Measurements from ENCODE around the gene MAP2K3. TPM values are rescaled to one million over a fixed set of nuclear protein-coding genes. Genes with fewer than 3 reads are reported as not detected.

The MAP2K3 gene
- total RNA-seq, 2 experiments from 2014 or later: 27.8 to 71.5 TPM

DNA sequence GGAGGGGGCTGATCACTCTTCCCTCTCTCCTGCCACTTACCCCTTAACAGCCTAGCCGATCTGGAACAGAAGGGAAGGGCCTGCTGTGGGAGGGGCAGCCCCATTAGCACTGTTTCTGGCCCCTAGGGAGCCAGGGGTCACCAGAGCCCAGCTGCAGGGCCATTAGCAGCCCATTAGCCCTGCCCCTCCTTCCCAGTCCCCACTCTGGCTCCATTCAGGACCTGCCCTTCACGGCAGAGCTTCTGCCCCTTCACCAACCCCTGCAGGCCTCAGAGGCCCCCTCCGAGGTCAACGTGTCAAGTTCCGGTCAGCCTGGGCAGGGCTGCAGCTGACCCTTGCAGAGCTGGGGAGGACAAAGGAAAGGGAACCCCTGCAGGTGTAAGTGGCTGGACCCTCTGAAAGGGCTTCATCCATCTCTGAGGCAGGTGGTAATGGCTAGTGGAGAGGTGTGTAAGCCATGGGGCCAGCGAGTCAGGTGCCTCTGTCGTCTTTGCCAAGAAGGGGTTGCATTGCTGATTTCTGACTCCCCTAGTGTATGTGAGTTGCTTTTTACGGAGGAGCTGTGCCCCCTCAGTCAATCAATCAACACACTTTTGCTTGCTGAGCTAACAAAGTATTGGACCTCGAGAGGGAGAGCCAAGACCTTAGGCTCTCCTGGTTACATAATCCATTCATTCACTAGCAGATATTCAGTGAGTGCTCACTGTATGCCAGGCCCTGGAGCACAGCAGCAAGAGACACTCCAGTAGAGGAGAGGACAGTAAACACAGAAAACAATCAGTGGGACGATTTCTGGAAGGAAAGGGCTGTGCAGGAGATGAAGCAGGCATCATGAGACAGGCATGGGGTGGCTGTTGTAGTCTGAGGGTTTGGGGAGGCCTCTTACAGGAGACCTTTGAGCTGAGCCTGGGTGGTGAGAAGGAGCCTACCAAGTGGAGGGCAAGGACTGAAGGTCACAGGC lies 73.5 kb downstream of the MAP2K3 start:
- DNase-seq (ENCODE audit: low spot score): no peak
- Histone ChIP-seq H3K4me3 (ENCODE audit: low read depth, low read length, poor library complexity, severe bottlenecking) (no peak overlapping the region), H3K4me2 (ENCODE audit: low read length) (no peak overlapping the region), H3K79me2 (ENCODE audit: insufficient read depth, low read depth, low read length) (no peaks in the 10 kb centered on the region), H3K36me3 (ENCODE audit: insufficient read depth, low read length) (no peaks in the 10 kb centered on the region), H3K27ac (ENCODE audit: low read depth, low read length, poor library complexity, severe bottlenecking) (no peak overlapping the region), H4K20me1 (ENCODE audit: insufficient read depth, low read length) (no peaks in the 10 kb centered on the region), H2AFZ (ENCODE audit: low read length) (no peak overlapping the region), H3K9me2 (ENCODE audit: insufficient read depth, low read length) (no peaks in the 10 kb centered on the region), H3K4me1 (ENCODE audit: insufficient read depth, low read length, poor library complexity, severe bottlenecking) (no peaks in the 10 kb centered on the region), H3K9me3 (ENCODE audit: low read length) (no peaks in the 10 kb centered on the region)
- BruUV-seq (replicated peaks): no TSS peak
- ChIA-PET CTCF (ENCODE audit: unreplicated experiment) (no interaction called here), POLR2A (interaction anchor here (0.5 to 0.8 kb wide), 2 partner anchors 246 to 315 kb away, joined by 3 to 4 read pairs; no protein-coding TSS in a partner anchor)
- TF ChIP-seq, protein P1, sequence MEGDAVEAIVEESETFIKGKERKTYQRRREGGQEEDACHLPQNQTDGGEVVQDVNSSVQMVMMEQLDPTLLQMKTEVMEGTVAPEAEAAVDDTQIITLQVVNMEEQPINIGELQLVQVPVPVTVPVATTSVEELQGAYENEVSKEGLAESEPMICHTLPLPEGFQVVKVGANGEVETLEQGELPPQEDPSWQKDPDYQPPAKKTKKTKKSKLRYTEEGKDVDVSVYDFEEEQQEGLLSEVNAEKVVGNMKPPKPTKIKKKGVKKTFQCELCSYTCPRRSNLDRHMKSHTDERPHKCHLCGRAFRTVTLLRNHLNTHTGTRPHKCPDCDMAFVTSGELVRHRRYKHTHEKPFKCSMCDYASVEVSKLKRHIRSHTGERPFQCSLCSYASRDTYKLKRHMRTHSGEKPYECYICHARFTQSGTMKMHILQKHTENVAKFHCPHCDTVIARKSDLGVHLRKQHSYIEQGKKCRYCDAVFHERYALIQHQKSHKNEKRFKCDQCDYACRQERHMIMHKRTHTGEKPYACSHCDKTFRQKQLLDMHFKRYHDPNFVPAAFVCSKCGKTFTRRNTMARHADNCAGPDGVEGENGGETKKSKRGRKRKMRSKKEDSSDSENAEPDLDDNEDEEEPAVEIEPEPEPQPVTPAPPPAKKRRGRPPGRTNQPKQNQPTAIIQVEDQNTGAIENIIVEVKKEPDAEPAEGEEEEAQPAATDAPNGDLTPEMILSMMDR (conservative IDR thresholded peaks at IDR 0.05; ENCODE audit: low read length): no peak
- no peak for TF ChIP-seq EZH2phosphoT487 (IDR thresholded peaks at IDR 0.05; ENCODE audit: borderline replicate concordance, low read depth, low read length)
- intact Hi-C loops (cut with micrococcal nuclease; ENCODE audit: unreplicated experiment): no loop called here

DNA sequence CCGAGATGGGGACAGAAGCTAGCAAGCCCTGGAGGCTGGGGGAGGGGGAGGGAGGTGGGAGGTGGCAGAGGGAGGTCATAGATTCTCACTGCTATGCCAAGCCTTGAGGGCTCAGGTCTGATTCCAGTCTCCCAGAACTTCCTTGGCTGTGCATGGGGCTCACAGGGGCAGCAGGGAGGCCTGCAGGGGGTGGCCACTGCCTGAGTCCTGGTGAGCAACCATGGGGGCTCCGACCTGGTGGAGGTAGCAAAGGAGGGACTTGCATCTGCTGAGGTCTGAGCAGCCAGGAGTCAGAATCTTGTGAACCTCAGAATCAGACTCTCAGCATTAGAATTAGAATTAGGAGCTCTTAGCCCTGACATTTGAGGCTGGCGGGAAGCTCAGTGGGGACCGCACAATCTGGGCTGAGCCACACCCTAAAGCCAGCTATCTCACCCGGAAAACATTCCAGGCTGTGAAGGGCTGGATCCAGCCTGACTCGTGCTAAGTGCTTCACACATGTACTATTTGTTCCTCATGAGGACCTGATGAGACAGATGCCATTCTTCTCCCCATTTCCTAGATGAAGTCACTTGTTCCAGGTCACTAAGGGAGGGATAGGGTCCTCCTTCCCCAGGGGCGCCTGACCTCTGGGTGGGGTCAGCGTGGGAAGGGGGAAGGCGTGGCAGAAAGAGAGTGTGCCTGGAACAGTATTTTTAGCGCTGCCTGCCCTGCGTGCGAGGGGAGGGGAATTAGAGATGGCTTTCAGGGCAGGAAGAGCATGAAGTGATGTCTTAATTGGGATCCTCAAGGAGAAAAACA lies 74.4 kb downstream of the MAP2K3 start:
- Histone ChIP-seq H3K36me3 (ENCODE audit: insufficient read depth, low read length) (no peaks in the 10 kb centered on the region), H3K27ac (ENCODE audit: low read depth, low read length, poor library complexity, severe bottlenecking) (no peak overlapping the region), H3K4me3 (ENCODE audit: low read depth, low read length, poor library complexity, severe bottlenecking) (no peak overlapping the region), H4K20me1 (ENCODE audit: insufficient read depth, low read length) (no peaks in the 10 kb centered on the region), H2AFZ (ENCODE audit: low read length) (no peak overlapping the region), H3K79me2 (ENCODE audit: insufficient read depth, low read depth, low read length) (no peaks in the 10 kb centered on the region), H3K9me3 (ENCODE audit: low read length) (no peaks in the 10 kb centered on the region), H3K4me2 (ENCODE audit: low read length) (no peak overlapping the region), H3K9me2 (ENCODE audit: insufficient read depth, low read length) (no peaks in the 10 kb centered on the region), H3K4me1 (ENCODE audit: insufficient read depth, low read length, poor library complexity, severe bottlenecking) (no peaks in the 10 kb centered on the region)
- intact Hi-C loops (cut with micrococcal nuclease; ENCODE audit: unreplicated experiment): no loop called here
- BruUV-seq (replicated peaks): no TSS peak
- no peak for DNase-seq (ENCODE audit: low spot score)
- no peak for TF ChIP-seq EZH2phosphoT487 (IDR thresholded peaks at IDR 0.05; ENCODE audit: borderline replicate concordance, low read depth, low read length)
- TF ChIP-seq, protein P1 (conservative IDR thresholded peaks at IDR 0.05; ENCODE audit: low read length): no peak
- ChIA-PET POLR2A (interaction anchor here (0.5 to 0.8 kb wide), 2 partner anchors 247 to 316 kb away, joined by 3 to 4 read pairs; no protein-coding TSS in a partner anchor), CTCF (ENCODE audit: unreplicated experiment) (interaction anchor here (0.6 kb wide), 1 partner anchor 14 kb away, joined by 3 read pairs; no protein-coding TSS in a partner anchor)
